ENCODE data around the gene MYO18A.

Gene MYO18A

DNA sequence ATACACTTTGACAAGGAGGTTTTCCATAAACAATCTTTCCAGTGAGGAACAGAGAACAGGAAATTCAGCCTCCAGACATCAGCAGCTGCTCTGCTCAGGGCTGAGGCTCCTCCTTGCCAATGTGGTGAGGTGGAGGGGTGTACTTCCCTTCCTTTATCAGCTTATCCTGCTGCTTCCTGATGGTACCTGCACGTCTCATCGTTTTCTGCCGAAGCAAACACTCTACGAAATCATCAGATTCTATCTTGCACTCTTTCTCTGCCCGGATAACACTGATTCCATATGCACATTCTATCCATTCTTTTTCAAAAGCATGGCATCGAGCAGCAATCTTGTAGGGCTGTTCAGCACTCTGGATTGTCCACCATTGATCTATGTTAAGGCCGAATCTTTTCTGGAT, 159.0 kb downstream of the MYO18A start:
- DNase-seq = no peak

Measured in NCI-H1930 (cell line).